Type B pancreatic cell (in vitro differentiated cells): Measurements from ENCODE around the gene NPC1L1. TPM values are rescaled to one million over a fixed set of nuclear protein-coding genes. Genes with fewer than 3 reads are reported as not detected.

Source experiments
- DNase-seq: peaks from one replicate; pipeline ENCODE4 v3.0.0; 2021; ENCODE audit warnings: mixed read lengths; ENCODE audit not compliant: unreplicated experiment; ENCODE audit errors: extremely low spot score
- H3K27ac Mint-ChIP-seq: 2 replicates; pipeline ENCODE4 v1.8.0; 2021; ENCODE audit warnings: mild to moderate bottlenecking, mixed read lengths
- H3K27me3 Mint-ChIP-seq: 2 replicates; pipeline ENCODE4 v1.8.0; 2021; ENCODE audit warnings: mixed read lengths
- H3K36me3 Mint-ChIP-seq: 2 replicates; pipeline ENCODE4 v1.8.0; 2021; ENCODE audit warnings: mixed read lengths
- H3K4me1 Mint-ChIP-seq: one replicate; pipeline ENCODE4 v1.8.0; 2021; ENCODE audit warnings: mixed read lengths; ENCODE audit not compliant: unreplicated experiment
- H3K4me3 Mint-ChIP-seq: 2 replicates; pipeline ENCODE4 v1.8.0; 2021; ENCODE audit warnings: mild to moderate bottlenecking, mixed read lengths
- H3K9me3 Mint-ChIP-seq: 2 replicates; pipeline ENCODE4 v1.8.0; 2021; ENCODE audit warnings: mixed read lengths
- CTCF ChIP-seq: fragments of 200-600 bp; sonication (generic); conservative IDR thresholded peaks from 2 replicates; pipeline ENCODE4 v1.5.0; 2021; ENCODE audit warnings: antibody characterized with exemption, mild to moderate bottlenecking
- total RNA-seq: library from RNA; stranded (reverse); gene quantifications from 2 replicates; pipeline ENCODE4 v1.2.1, GENCODE V29; 2021; ENCODE audit warnings: low replicate concordance

NPC1L1 gene
- total RNA-seq, 1 donor from 2014 or later, result 8.8 TPM

GRCh38 chr7:44535348-44536064 is 5.6 kb downstream of the NPC1L1 start:
- Mint-ChIP-seq H3K27me3 (no peaks in the 10 kb centered on the region), H3K4me1 (peaks cover 4% of the 10 kb centered on the region), H3K36me3 (no peaks in the 10 kb centered on the region), H3K27ac (no peak overlapping the region), H3K9me3 (no peaks in the 10 kb centered on the region), H3K4me3 (no peak overlapping the region)
- no peak for TF ChIP-seq CTCF
- no peak for DNase-seq

- H3K36me3 Mint-ChIP-seq, result no peaks in the 10 kb centered on the region
- TF ChIP-seq CTCF, result peak; percentile 77
- no peaks in the 10 kb centered on the region for H3K9me3 Mint-ChIP-seq
- peak overlapping the region; percentile 92 for H3K27ac Mint-ChIP-seq
- no peak overlapping the region for H3K4me3 Mint-ChIP-seq
- H3K4me1 Mint-ChIP-seq, result peaks cover 4% of the 10 kb centered on the region
- no peaks in the 10 kb centered on the region for H3K27me3 Mint-ChIP-seq
- no peak for DNase-seq
Observed at GRCh38 chr7:44534501-44534900, 6.6 kb downstream of the NPC1L1 start.

GRCh38 chr7:44534087-44534486 is 7.0 kb downstream of the NPC1L1 start:
- DNase-seq, result no peak
- TF ChIP-seq CTCF, result no peak
- Mint-ChIP-seq H3K36me3 (no peaks in the 10 kb centered on the region), H3K27ac (peak overlapping the region; percentile 92), H3K27me3 (no peaks in the 10 kb centered on the region), H3K4me1 (peaks cover 4% of the 10 kb centered on the region), H3K4me3 (no peak overlapping the region), H3K9me3 (no peaks in the 10 kb centered on the region)

- Mint-ChIP-seq H3K4me1 (peaks cover 4% of the 10 kb centered on the region), H3K9me3 (no peaks in the 10 kb centered on the region), H3K36me3 (no peaks in the 10 kb centered on the region), H3K4me3 (no peak overlapping the region), H3K27ac (peak overlapping the region; percentile 92), H3K27me3 (no peaks in the 10 kb centered on the region)
- no peak for DNase-seq
- TF ChIP-seq CTCF, result no peak
Observed at GRCh38 chr7:44533301-44534055, 7.7 kb downstream of the NPC1L1 start.

GRCh38 chr7:44531421-44532380 is 9.4 kb downstream of the NPC1L1 start:
- no peak overlapping the region for H3K4me3 Mint-ChIP-seq
- H3K27me3 Mint-ChIP-seq, result no peaks in the 10 kb centered on the region
- peaks cover 4% of the 10 kb centered on the region for H3K4me1 Mint-ChIP-seq
- no peaks in the 10 kb centered on the region for H3K9me3 Mint-ChIP-seq
- DNase-seq, result no peak
- no peaks in the 10 kb centered on the region for H3K36me3 Mint-ChIP-seq
- no peak for TF ChIP-seq CTCF
- no peak overlapping the region for H3K27ac Mint-ChIP-seq
